ENCODE data around the gene PSD4. TPM values are rescaled to one million over a fixed set of nuclear protein-coding genes. Genes with fewer than 3 reads are reported as not detected.

Gene PSD4
- total RNA-seq, 1 experiment from 2014 or later, result 9.6 TPM

DNA sequence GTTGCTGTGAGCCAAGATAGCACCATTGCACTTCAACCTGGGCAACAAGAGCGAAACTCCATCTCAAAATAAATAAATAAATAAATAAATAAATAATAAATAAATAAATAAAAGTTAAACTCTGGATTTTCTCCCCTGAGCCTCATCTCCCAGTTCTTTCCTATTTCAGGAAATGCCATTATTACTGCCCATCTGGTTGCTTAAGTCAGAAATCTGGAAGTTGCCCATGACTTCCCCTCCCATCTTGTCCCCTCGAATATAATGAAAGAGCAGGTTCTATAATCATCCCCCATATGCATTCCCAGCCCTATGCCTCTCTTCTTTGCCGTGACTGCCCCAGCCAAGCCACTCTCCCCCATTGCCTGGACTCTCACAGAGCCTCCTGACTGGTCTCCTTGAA is 4.2 kb upstream of the PSD4 start:
- BruUV-seq (replicated peaks), result no TSS peak
- intact Hi-C loops (cut with micrococcal nuclease), result no loop called here
- DNase-seq (ENCODE audit: unreplicated experiment), result no peak
- H3K9me3 Mint-ChIP-seq (ENCODE audit: unreplicated experiment), result peaks cover 6% of the 10 kb centered on the region
- no peak for TF ChIP-seq CTCF (IDR thresholded peaks at IDR 0.05; ENCODE audit: unreplicated experiment)
- POLR2A ChIA-PET, result no interaction called here
- peaks cover 5% of the 10 kb centered on the region for H3K36me3 Mint-ChIP-seq (ENCODE audit: insufficient read depth, unreplicated experiment)
- no peak overlapping the region for H3K4me3 Mint-ChIP-seq (ENCODE audit: unreplicated experiment)
- H3K27me3 Mint-ChIP-seq (ENCODE audit: insufficient read depth, unreplicated experiment), result no peaks in the 10 kb centered on the region
- H3K27ac Mint-ChIP-seq (ENCODE audit: low read depth, unreplicated experiment), result no peak overlapping the region
- H3K4me1 Mint-ChIP-seq (ENCODE audit: insufficient read depth, unreplicated experiment), result peaks cover 9% of the 10 kb centered on the region
- CTCF ChIA-PET, result interaction anchor here (0.5 kb wide), 1 partner anchor 204 kb away, joined by 3 read pairs; no protein-coding TSS in a partner anchor

- no peak for DNase-seq (ENCODE audit: unreplicated experiment)
- ChIA-PET CTCF (interaction anchor here (0.6 to 0.7 kb wide), 2 partner anchors 88 to 194 kb away, joined by 3 to 4 read pairs; no protein-coding TSS in a partner anchor), POLR2A (no interaction called here)
- no peak overlapping the region for H3K4me3 Mint-ChIP-seq (ENCODE audit: unreplicated experiment)
- peaks cover 5% of the 10 kb centered on the region for H3K4me1 Mint-ChIP-seq (ENCODE audit: insufficient read depth, unreplicated experiment)
- BruUV-seq (replicated peaks), result no TSS peak
- no peaks in the 10 kb centered on the region for H3K27me3 Mint-ChIP-seq (ENCODE audit: insufficient read depth, unreplicated experiment)
- H3K9me3 Mint-ChIP-seq (ENCODE audit: unreplicated experiment), result peaks cover 6% of the 10 kb centered on the region
- H3K36me3 Mint-ChIP-seq (ENCODE audit: insufficient read depth, unreplicated experiment), result no peaks in the 10 kb centered on the region
- intact Hi-C loops (cut with micrococcal nuclease), result no loop called here
- H3K27ac Mint-ChIP-seq (ENCODE audit: low read depth, unreplicated experiment), result no peak overlapping the region
- no peak for TF ChIP-seq CTCF (IDR thresholded peaks at IDR 0.05; ENCODE audit: unreplicated experiment)
Measured at GRCh38 chr2:113171334-113172075, 2.3 kb upstream of the PSD4 start.

GRCh38 chr2:113172721-113173541 is 840 bp upstream of the PSD4 start:
- no TSS peak for BruUV-seq (replicated peaks)
- POLR2A ChIA-PET, result no interaction called here
- Mint-ChIP-seq H3K36me3 (ENCODE audit: insufficient read depth, unreplicated experiment) (no peaks in the 10 kb centered on the region), H3K4me1 (ENCODE audit: insufficient read depth, unreplicated experiment) (peaks cover 5% of the 10 kb centered on the region), H3K27ac (ENCODE audit: low read depth, unreplicated experiment) (no peak overlapping the region), H3K27me3 (ENCODE audit: insufficient read depth, unreplicated experiment) (no peaks in the 10 kb centered on the region), H3K9me3 (ENCODE audit: unreplicated experiment) (peaks cover 6% of the 10 kb centered on the region), H3K4me3 (ENCODE audit: unreplicated experiment) (no peak overlapping the region)
- TF ChIP-seq CTCF (IDR thresholded peaks at IDR 0.05; ENCODE audit: unreplicated experiment), result no peak
- no peak for DNase-seq (ENCODE audit: unreplicated experiment)
- intact Hi-C loops (cut with micrococcal nuclease), result no loop called here
- CTCF ChIA-PET, result interaction anchor here (0.6 to 1.0 kb wide), 4 partner anchors 27 to 216 kb away, joined by 3 to 6 read pairs (median 3); no protein-coding TSS in a partner anchor

DNA sequence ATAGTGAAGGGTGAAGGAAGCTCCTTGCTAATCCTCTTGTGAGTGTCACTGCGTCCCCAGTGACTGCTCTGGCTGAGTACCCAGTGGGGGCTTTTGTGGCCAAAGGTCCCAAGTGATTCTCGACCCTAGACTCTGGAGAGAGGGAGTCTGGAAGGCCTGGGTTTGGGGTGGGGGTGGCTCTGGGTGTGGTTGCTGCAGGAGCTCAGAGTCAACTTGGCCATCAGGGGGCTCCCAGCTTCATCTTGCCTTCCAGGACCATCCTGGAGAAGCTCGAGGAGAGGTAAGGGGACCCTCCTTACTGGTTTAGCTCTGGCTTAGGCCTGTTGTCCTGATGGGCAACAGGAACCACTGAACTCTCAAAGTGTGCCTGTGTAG is 592 bp downstream of the PSD4 start:
- H3K27ac Mint-ChIP-seq (ENCODE audit: low read depth, unreplicated experiment), result no peak overlapping the region
- peaks cover 4% of the 10 kb centered on the region for H3K36me3 Mint-ChIP-seq (ENCODE audit: insufficient read depth, unreplicated experiment)
- CTCF ChIA-PET, result interaction anchor here (0.5 to 2.1 kb wide), 8 partner anchors 7 to 214 kb away, joined by 3 to 9 read pairs (median 4); no protein-coding TSS in a partner anchor
- peaks cover 6% of the 10 kb centered on the region for H3K9me3 Mint-ChIP-seq (ENCODE audit: unreplicated experiment)
- H3K4me1 Mint-ChIP-seq (ENCODE audit: insufficient read depth, unreplicated experiment), result peaks cover 5% of the 10 kb centered on the region
- H3K27me3 Mint-ChIP-seq (ENCODE audit: insufficient read depth, unreplicated experiment), result no peaks in the 10 kb centered on the region
- DNase-seq (ENCODE audit: unreplicated experiment), result no peak
- POLR2A ChIA-PET, result no interaction called here
- BruUV-seq (replicated peaks), result no TSS peak
- H3K4me3 Mint-ChIP-seq (ENCODE audit: unreplicated experiment), result no peak overlapping the region
- TF ChIP-seq CTCF (IDR thresholded peaks at IDR 0.05; ENCODE audit: unreplicated experiment), result no peak
- intact Hi-C loops (cut with micrococcal nuclease), result no loop called here
